ENCODE measurements around the gene KIF7. TPM values are rescaled to one million over a fixed set of nuclear protein-coding genes. Genes with fewer than 3 reads are reported as not detected.

KIF7 gene
- total RNA-seq, 4 donors from 2014 or later: 0.79 to 1.9 (median 1.8) TPM

DNA sequence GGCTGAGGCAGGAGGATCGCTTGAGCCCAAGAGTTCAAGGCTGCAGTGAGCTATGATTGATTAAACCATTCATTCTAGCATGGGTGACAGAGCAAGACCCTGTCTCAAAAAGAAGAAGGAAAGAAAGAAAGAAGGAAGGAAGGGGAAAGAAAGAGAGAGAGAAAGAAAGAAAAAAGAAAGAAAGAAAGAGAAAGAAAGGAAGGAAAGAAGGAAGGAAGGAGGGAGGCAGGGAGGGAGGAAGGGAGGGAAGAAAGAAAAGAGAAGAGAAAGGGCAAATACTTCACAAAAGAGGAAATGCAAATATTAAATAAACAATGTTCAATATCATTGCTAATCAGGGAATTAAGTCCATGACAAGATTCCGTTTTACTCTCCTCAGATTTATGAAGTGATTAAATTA, 4.0 kb upstream of the KIF7 start:
- H3K4me1 ChIP-seq: peaks cover 22% of the 10 kb centered on the region
- no peaks in the 10 kb centered on the region for H3K36me3 ChIP-seq
- WGBS: 92% methylated on average over 2 of the region's 2 CpGs
- no peaks in the 10 kb centered on the region for H3K9me3 ChIP-seq
- no peak overlapping the region for H3K27ac ChIP-seq
- TF ChIP-seq CTCF (IDR thresholded peaks at IDR 0.05): no peak
- TF ChIP-seq POLR2A (IDR thresholded peaks at IDR 0.05): no peak
- no peak for TF ChIP-seq EP300 (IDR thresholded peaks at IDR 0.05)
- no peak for TF ChIP-seq POLR2AphosphoS5 (IDR thresholded peaks at IDR 0.05)
- H3K4me3 ChIP-seq: no peak overlapping the region
- peaks cover 12% of the 10 kb centered on the region for H3K27me3 ChIP-seq
- DNase-seq (ENCODE audit: low spot score in 2 of 2): peak in 1 of 2 donors; percentile 1

GRCh38 chr15:89657686-89658200, 2.5 kb upstream of the KIF7 start:
- H3K27me3 ChIP-seq: peaks cover 13% of the 10 kb centered on the region
- H3K4me1 ChIP-seq: peaks cover 18% of the 10 kb centered on the region
- H3K27ac ChIP-seq: no peak overlapping the region
- no peaks in the 10 kb centered on the region for H3K9me3 ChIP-seq
- DNase-seq (ENCODE audit: low spot score in 2 of 2): no peak
- H3K4me3 ChIP-seq: no peak overlapping the region
- no peaks in the 10 kb centered on the region for H3K36me3 ChIP-seq
- WGBS: 72% methylated on average over 5 of the region's 5 CpGs
- TF ChIP-seq POLR2A (IDR thresholded peaks at IDR 0.05) (no peak), CTCF (IDR thresholded peaks at IDR 0.05) (no peak), POLR2AphosphoS5 (IDR thresholded peaks at IDR 0.05) (no peak), EP300 (IDR thresholded peaks at IDR 0.05) (no peak)

DNA sequence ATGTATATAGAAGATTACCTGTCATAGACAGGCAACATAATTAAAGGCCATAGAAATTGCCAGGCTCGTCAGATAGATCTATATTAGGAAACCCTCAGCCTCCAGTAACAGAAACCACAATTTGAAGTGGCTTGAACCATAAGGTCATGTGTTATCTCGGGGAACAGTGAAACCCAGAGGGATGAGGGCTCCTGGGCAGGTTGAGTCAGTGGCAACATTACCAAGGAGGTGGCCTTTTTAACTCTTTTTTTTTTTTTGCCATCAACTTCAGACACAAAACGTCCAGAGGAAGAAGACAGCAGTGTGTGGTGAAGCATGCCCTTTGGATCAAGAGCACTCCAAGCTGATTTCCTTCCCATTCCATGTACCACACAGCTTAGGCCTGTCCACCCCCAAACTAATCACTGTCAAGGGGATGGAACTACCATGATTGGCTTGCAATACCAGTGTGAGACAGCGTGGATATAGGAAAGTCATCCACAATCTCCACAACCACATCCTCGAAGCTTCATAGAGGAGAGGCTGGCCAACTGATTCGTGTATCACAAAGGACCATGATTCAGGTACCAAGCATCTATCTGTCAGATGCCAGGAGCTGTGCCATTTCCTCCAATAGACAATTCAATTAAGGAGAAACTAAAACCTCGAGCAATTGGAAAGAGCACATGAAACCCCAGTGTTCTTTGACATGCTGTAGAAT, 999 bp upstream of the KIF7 start:
- DNase-seq (ENCODE audit: low spot score in 2 of 2): no peak
- Histone ChIP-seq H3K9me3 (no peaks in the 10 kb centered on the region), H3K4me1 (peaks cover 13% of the 10 kb centered on the region), H3K27ac (no peak overlapping the region), H3K36me3 (no peaks in the 10 kb centered on the region), H3K4me3 (no peak overlapping the region), H3K27me3 (peaks cover 13% of the 10 kb centered on the region)
- WGBS: 79% methylated on average over 7 of the region's 7 CpGs
- TF ChIP-seq POLR2AphosphoS5 (IDR thresholded peaks at IDR 0.05) (no peak), EP300 (IDR thresholded peaks at IDR 0.05) (no peak), POLR2A (IDR thresholded peaks at IDR 0.05) (no peak), CTCF (IDR thresholded peaks at IDR 0.05) (no peak)

DNA sequence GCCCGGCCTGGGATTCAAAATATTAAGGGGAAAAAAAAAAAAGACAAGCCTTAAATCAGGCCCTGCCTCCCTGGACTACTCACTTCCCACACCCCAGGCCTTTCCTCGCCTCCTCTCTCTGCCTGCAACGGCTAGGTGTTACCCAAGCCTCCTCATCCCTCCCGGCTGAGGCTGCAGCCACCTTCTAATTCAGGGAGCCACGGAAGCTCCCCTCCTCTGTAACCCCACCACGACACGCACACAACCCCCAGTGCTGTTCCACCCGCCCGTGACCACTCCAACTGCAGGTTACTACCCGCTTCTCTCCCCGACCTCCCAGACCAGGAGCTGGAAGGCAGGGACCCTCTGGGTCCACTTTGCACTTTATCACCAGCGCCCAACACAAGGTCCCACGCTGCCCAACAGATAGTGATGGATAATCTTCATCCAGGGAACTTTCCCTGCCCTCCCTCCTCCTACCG, 936 bp downstream of the KIF7 start:
- Histone ChIP-seq H3K9me3 (no peaks in the 10 kb centered on the region), H3K27me3 (peaks cover 13% of the 10 kb centered on the region), H3K36me3 (no peaks in the 10 kb centered on the region), H3K27ac (no peak overlapping the region), H3K4me3 (peak overlapping the region; percentile 71), H3K4me1 (peaks cover 13% of the 10 kb centered on the region)
- 44% methylated on average over 14 of the region's 14 CpGs for WGBS
- DNase-seq (ENCODE audit: low spot score in 2 of 2): peak in 1 of 2 donors; percentile 53
- no peak for TF ChIP-seq POLR2AphosphoS5 (IDR thresholded peaks at IDR 0.05)
- TF ChIP-seq EP300 (IDR thresholded peaks at IDR 0.05): no peak
- no peak for TF ChIP-seq CTCF (IDR thresholded peaks at IDR 0.05)
- no peak for TF ChIP-seq POLR2A (IDR thresholded peaks at IDR 0.05)

GRCh38 chr15:89653578-89653977, 1.7 kb downstream of the KIF7 start:
- H3K27ac ChIP-seq: no peak overlapping the region
- no peak overlapping the region for H3K4me3 ChIP-seq
- WGBS: 97% methylated on average over 2 of the region's 2 CpGs
- H3K9me3 ChIP-seq: no peaks in the 10 kb centered on the region
- H3K4me1 ChIP-seq: peaks cover 13% of the 10 kb centered on the region
- TF ChIP-seq EP300 (IDR thresholded peaks at IDR 0.05) (no peak), CTCF (IDR thresholded peaks at IDR 0.05) (no peak), POLR2A (IDR thresholded peaks at IDR 0.05) (no peak), POLR2AphosphoS5 (IDR thresholded peaks at IDR 0.05) (no peak)
- no peaks in the 10 kb centered on the region for H3K36me3 ChIP-seq
- H3K27me3 ChIP-seq: peaks cover 13% of the 10 kb centered on the region
- peak in 1 of 2 donors; percentile 29 for DNase-seq (ENCODE audit: low spot score in 2 of 2)
